ENCODE measurements around the gene COPE.
"Not testable (repeated sequence)": the region's sequence is repeated elsewhere in the genome, so short reads cannot be mapped to it uniquely, and the experiment has no call there.

Gene COPE

GRCh38 chr19:18961767-18962620, 42.8 kb upstream of the COPE start:
- Histone ChIP-seq H3K4me1 (peaks cover 7% of the 10 kb centered on the region), H2AFZ (no peak overlapping the region), H3K4me3 (ENCODE audit: low read depth, low read length) (no peak overlapping the region), H3K9me3 (ENCODE audit: control insufficient read depth, low read length) (no peaks in the 10 kb centered on the region), H3K27me3 (ENCODE audit: control insufficient read depth, insufficient read depth, low read length) (no peaks in the 10 kb centered on the region), H3K36me3 (ENCODE audit: control insufficient read depth, insufficient read depth, low read length) (no peaks in the 10 kb centered on the region), H3K79me2 (no peaks in the 10 kb centered on the region), H3K4me2 (ENCODE audit: low read length) (no peak overlapping the region), H3K9ac (no peak overlapping the region), H3K27ac (no peak overlapping the region)
- TF ChIP-seq CTCF (IDR thresholded peaks at IDR 0.05) = no peak

- H3K4me3 ChIP-seq (ENCODE audit: low read depth, low read length) = no peak overlapping the region
- no peaks in the 10 kb centered on the region for H3K4me1 ChIP-seq
- H3K4me2 ChIP-seq (ENCODE audit: low read length) = no peak overlapping the region
- no peaks in the 10 kb centered on the region for H3K79me2 ChIP-seq
- no peak for TF ChIP-seq CTCF (IDR thresholded peaks at IDR 0.05)
- H2AFZ ChIP-seq = no peak overlapping the region
- H3K9me3 ChIP-seq (ENCODE audit: control insufficient read depth, low read length) = no peaks in the 10 kb centered on the region
- H3K36me3 ChIP-seq (ENCODE audit: control insufficient read depth, insufficient read depth, low read length) = no peaks in the 10 kb centered on the region
- no peaks in the 10 kb centered on the region for H3K27me3 ChIP-seq (ENCODE audit: control insufficient read depth, insufficient read depth, low read length)
- no peak overlapping the region for H3K27ac ChIP-seq
- no peak overlapping the region for H3K9ac ChIP-seq
Observed at GRCh38 chr19:18960370-18960769, 41.2 kb upstream of the COPE start.

- Histone ChIP-seq H3K4me2 (ENCODE audit: low read length) (no peak overlapping the region), H3K79me2 (no peaks in the 10 kb centered on the region)
Observed at GRCh38 chr19:18955042-18955441, 35.9 kb upstream of the COPE start.

GRCh38 chr19:18954094-18954493, 34.9 kb upstream of the COPE start:
- Histone ChIP-seq H2AFZ (no peak overlapping the region), H3K27ac (no peak overlapping the region), H3K27me3 (ENCODE audit: control insufficient read depth, insufficient read depth, low read length) (no peaks in the 10 kb centered on the region), H3K79me2 (no peaks in the 10 kb centered on the region), H3K36me3 (ENCODE audit: control insufficient read depth, insufficient read depth, low read length) (no peaks in the 10 kb centered on the region), H3K4me3 (ENCODE audit: low read depth, low read length) (no peak overlapping the region), H3K9ac (no peak overlapping the region), H3K9me3 (ENCODE audit: control insufficient read depth, low read length) (no peaks in the 10 kb centered on the region), H3K4me1 (peaks cover 5% of the 10 kb centered on the region), H3K4me2 (ENCODE audit: low read length) (no peak overlapping the region)
- no peak for TF ChIP-seq CTCF (IDR thresholded peaks at IDR 0.05)

More at GRCh38 chr19:18955042-18955441, 35.9 kb upstream of the COPE start:
- Histone ChIP-seq H3K9ac (no peak overlapping the region), H3K27ac (no peak overlapping the region), H3K9me3 (ENCODE audit: control insufficient read depth, low read length) (no peaks in the 10 kb centered on the region), H3K4me1 (peaks cover 5% of the 10 kb centered on the region), H3K36me3 (ENCODE audit: control insufficient read depth, insufficient read depth, low read length) (no peaks in the 10 kb centered on the region), H3K4me3 (ENCODE audit: low read depth, low read length) (no peak overlapping the region), H2AFZ (no peak overlapping the region), H3K27me3 (ENCODE audit: control insufficient read depth, insufficient read depth, low read length) (no peaks in the 10 kb centered on the region)
- TF ChIP-seq CTCF (IDR thresholded peaks at IDR 0.05) = no peak

GRCh38 chr19:18952364-18953003, 33.3 kb upstream of the COPE start:
- H3K79me2 ChIP-seq; H3K4me3 ChIP-seq (ENCODE audit: low read depth, low read length); H3K9ac ChIP-seq; H3K27me3 ChIP-seq (ENCODE audit: control insufficient read depth, insufficient read depth, low read length); H3K36me3 ChIP-seq (ENCODE audit: control insufficient read depth, insufficient read depth, low read length); H3K4me1 ChIP-seq; H3K9me3 ChIP-seq (ENCODE audit: control insufficient read depth, low read length): not testable (repeated sequence)
- Histone ChIP-seq H3K4me2 (ENCODE audit: low read length) (peak overlapping the region; percentile 38), H3K27ac (peak overlapping the region; percentile 68), H2AFZ (peak overlapping the region; percentile 75)
